NB4 (cell line): Measurements from ENCODE around the gene PAM.

Experiments used
- DNase-seq: peaks from one replicate; pipeline ENCODE4 v3.0.0; 2010; ENCODE audit warnings: low read depth
- H3K4me3 ChIP-seq: one replicate; pipeline ENCODE4 v1.5.1; 2011; ENCODE audit warnings: mild to moderate bottlenecking, low read depth, low read length, moderate library complexity
- MYC ChIP-seq: IDR thresholded peaks from 2 replicates; pipeline ENCODE4 v1.6.1; 2011; ENCODE audit warnings: low read depth, low read length
- POLR2A ChIP-seq: IDR thresholded peaks from 2 replicates; pipeline ENCODE4 v1.6.1; 2011; ENCODE audit warnings: mild to moderate bottlenecking; ENCODE audit not compliant: insufficient read length; ENCODE audit errors: extremely low read depth
- TF ChIP-seq, protein P1 (sequence below): IDR thresholded peaks from 2 replicates; pipeline ENCODE4 v1.6.1; 2011; ENCODE audit warnings: low read depth, low read length
- TF ChIP-seq, protein P2 (sequence below): IDR thresholded peaks from one replicate; pipeline ENCODE4 v1.5.1; 2012; ENCODE audit warnings: low read depth, low read length

PAM gene

DNA sequence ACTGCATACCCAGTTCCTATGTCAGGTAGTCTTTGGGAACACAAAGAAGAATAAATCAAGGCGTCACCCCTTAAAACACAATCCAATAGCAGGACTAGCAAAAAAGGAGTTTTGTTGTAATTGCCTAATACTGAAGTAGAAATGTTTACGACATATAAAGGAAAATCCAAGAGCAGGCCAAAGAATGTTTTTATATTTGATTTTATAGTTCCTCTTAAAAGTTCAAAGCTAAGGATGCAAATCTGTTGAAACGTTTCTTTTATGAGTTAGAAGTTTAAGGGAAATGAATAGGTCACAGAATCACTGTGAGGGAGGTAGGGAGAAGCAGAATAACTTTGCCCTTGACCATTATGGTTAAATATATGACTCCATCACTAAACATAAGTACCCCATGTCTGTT lies 136.1 kb downstream of the PAM start:
- DNase-seq = no peak

DNA sequence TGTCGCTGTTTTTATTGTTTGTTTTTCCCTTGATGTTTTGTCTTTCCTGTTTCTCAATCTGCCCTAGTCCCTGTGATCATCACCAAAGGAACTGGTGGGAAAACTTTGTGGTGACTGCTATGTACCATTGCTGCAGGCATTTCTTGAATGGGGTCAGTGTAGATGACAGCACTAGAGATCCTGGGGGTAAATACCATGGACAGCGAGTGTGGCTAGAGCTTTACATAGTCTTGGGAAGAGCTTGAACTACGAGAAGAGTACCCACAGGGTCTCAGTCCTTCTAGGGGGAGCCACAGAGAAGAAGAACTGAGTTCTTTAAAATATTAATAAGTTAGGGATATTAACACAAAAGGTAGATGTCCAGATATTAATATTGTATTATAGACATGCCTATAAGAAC lies 138.8 kb downstream of the PAM start:
- TF ChIP-seq POLR2A = no peak
- TF ChIP-seq, protein P1, sequence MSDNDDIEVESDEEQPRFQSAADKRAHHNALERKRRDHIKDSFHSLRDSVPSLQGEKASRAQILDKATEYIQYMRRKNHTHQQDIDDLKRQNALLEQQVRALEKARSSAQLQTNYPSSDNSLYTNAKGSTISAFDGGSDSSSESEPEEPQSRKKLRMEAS = no peak
- TF ChIP-seq, protein P2, sequence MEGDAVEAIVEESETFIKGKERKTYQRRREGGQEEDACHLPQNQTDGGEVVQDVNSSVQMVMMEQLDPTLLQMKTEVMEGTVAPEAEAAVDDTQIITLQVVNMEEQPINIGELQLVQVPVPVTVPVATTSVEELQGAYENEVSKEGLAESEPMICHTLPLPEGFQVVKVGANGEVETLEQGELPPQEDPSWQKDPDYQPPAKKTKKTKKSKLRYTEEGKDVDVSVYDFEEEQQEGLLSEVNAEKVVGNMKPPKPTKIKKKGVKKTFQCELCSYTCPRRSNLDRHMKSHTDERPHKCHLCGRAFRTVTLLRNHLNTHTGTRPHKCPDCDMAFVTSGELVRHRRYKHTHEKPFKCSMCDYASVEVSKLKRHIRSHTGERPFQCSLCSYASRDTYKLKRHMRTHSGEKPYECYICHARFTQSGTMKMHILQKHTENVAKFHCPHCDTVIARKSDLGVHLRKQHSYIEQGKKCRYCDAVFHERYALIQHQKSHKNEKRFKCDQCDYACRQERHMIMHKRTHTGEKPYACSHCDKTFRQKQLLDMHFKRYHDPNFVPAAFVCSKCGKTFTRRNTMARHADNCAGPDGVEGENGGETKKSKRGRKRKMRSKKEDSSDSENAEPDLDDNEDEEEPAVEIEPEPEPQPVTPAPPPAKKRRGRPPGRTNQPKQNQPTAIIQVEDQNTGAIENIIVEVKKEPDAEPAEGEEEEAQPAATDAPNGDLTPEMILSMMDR = no peak
- TF ChIP-seq MYC = no peak
- no peak for DNase-seq
- H3K4me3 ChIP-seq = no peak overlapping the region

More for the DNA sequence above, 136.1 kb downstream of the PAM start:
- H3K4me3 ChIP-seq = no peak overlapping the region
- TF ChIP-seq, protein P2 = no peak
- TF ChIP-seq POLR2A (no peak), MYC (no peak)
- TF ChIP-seq, protein P1 = no peak

DNA sequence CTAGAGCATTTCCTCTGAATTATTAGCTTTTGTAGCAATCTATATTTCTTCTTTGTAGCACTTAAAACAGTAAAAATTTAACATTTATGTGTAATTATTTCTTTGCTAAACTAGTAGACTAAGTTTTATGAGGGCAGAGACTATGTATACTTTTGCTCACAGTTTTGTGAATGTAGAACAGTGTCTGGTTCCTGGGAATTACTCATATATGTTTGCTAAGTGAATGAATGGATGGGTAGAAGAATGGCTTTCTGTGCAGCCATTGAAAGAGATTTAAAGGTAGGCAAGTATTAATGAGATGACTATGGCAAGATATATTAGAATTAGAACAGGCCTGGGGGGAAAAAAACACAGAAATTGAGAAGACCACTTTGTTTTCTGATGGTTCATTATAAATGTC lies 140.1 kb downstream of the PAM start:
- TF ChIP-seq POLR2A = no peak
- TF ChIP-seq, protein P2 = no peak
- TF ChIP-seq MYC = no peak
- TF ChIP-seq, protein P1 = no peak
- H3K4me3 ChIP-seq = no peak overlapping the region
- no peak for DNase-seq

DNA sequence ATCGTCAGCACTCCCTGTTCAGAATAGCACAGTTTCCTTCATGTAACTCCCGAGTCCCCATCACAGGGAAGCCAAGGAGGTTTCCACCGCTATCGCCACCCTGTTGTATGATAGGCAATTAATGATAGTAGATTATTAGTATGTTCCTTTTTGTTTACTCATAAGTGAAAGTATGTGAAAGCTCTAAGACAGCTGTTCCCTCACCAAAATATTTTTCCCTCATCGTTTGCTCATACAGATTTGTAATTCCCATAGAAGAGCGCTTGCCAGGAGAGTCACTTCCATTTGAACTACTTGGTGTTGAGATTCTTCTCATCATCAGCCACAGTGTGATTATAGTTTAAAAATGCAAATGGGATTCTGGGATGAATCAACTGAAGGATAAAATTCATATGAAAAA lies 140.9 kb downstream of the PAM start:
- no peak for DNase-seq
- TF ChIP-seq, protein P2 = no peak
- TF ChIP-seq MYC (no peak), POLR2A (no peak)
- TF ChIP-seq, protein P1 = no peak
- H3K4me3 ChIP-seq = no peak overlapping the region

DNA sequence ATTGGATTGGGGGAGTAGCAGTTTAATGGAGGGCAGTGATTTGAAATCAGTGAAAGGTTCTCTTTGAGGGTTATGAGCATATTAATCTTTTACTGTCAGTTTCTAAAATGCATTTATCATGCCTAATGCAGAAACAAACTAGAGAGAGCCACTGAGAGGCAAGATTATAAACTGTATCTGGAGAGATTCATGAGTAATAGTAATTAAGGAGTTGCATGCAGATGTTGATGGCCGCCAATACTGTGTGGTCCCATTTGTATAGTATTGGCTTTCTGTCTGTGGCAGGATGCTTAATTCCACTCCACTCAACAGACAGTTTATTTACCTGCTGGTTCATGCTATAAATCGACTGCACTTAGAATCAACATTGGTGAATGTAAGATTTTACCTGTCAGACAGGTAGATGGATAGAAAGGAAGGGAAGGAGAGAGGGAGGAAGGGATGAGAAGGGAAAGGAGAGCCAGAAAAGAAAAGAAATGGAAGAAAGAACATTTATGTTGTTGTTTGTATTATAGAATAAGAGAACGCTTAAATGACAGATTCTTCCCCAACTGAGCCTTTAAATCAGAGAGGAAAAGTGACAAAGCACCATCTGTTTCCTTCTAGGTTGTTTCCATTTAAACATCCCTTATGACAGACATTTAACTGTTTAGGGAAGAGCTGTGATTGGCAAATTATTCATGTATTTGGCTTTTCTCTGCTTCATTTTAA lies 146.5 kb downstream of the PAM start:
- H3K4me3 ChIP-seq = no peak overlapping the region
- DNase-seq = no peak
- no peak for TF ChIP-seq POLR2A
- TF ChIP-seq, protein P2 = no peak
- TF ChIP-seq MYC = no peak
- TF ChIP-seq, protein P1 = no peak
